Kidney (tissue), 14 donors: ENCODE data around the gene CPED1. TPM values are rescaled to one million over a fixed set of nuclear protein-coding genes. Genes with fewer than 3 reads are reported as not detected.

ENCODE experiments used
- DNase-seq, 5 donors: peaks; one replicate each; pipeline ENCODE4 v3.0.0-alpha.2; 2013 to 2020
- FAIRE-seq: peaks from 2 replicates; lab custom pipeline; 2012; peaks lifted over from hg19 to GRCh38; lab: Jason Lieb, UNC
- H3K27ac ChIP-seq, 2 donors: one replicate each; pipeline ENCODE4 v1.7.0; 2013; ENCODE audit warnings: low read depth in 2 of 2, low read length in 2 of 2, inconsistent platforms in 1 of 2
- H3K27me3 ChIP-seq: one replicate; pipeline ENCODE4 v1.7.1; 2013; ENCODE audit warnings: low read length, inconsistent platforms; ENCODE audit not compliant: control insufficient read depth, insufficient read depth
- H3K36me3 ChIP-seq, 3 donors: one replicate each; pipeline versions ENCODE4 v1.7.0 to v1.7.1; 2013; ENCODE audit warnings: low read length in 3 of 3, control low read depth in 1 of 3, inconsistent platforms in 1 of 3; ENCODE audit not compliant: insufficient read depth in 3 of 3, control insufficient read depth in 2 of 3
- H3K4me1 ChIP-seq, 3 donors: one replicate each; pipeline versions ENCODE4 v1.7.0 to v1.7.1; 2013; ENCODE audit warnings: low read length in 3 of 3, inconsistent platforms in 1 of 3, low read depth in 1 of 3; ENCODE audit not compliant: control insufficient read depth in 2 of 3, insufficient read depth in 2 of 3
- H3K4me3 ChIP-seq, 3 donors: one replicate each; pipeline versions ENCODE4 v1.7.0 to v1.8.1; 2013; ENCODE audit warnings: low read length in 3 of 3, control low read depth in 1 of 3, inconsistent platforms in 1 of 3
- H3K9ac ChIP-seq, 3 donors: one replicate each; pipeline versions ENCODE4 v1.7.0 to v1.7.1; 2013; ENCODE audit warnings: low read length in 3 of 3, control low read depth in 1 of 3, inconsistent platforms in 1 of 3
- H3K9me3 ChIP-seq, 3 donors: one replicate each; pipeline versions ENCODE4 v1.7.0 to v1.7.1; 2013; ENCODE audit warnings: low read length in 3 of 3, control low read depth in 1 of 3, inconsistent platforms in 1 of 3; ENCODE audit not compliant: control insufficient read depth in 2 of 3, insufficient read depth in 1 of 3
- CTCF ChIP-seq: IDR thresholded peaks from 3 replicates; pipeline ENCODE4 v1.5.1; 2012; ENCODE audit warnings: mild to moderate bottlenecking, moderate library complexity, borderline replicate concordance; ENCODE audit not compliant: insufficient read depth; ENCODE audit errors: extremely low read depth
- intact Hi-C: fragments of 100-400 bp; cut with DNase I; formaldehyde crosslinking; loops from one replicate; pipeline ENCODE4 v1.11.1; 2022
- polyA plus RNA-seq: library from polyadenylated mRNA; stranded (reverse); fragments of 350-450 nt; fragmentation: Illumina TruSeq; extraction: RNeasy Lipid Tissue Mini Kit (QIAGEN cat#74804); gene quantifications from one replicate; pipeline ENCODE4 v1.2.3, GENCODE V29; 2014; ENCODE audit warnings: low read depth, low replicate concordance; ENCODE audit not compliant: insufficient read depth
- total RNA-seq: library from RNA; stranded (reverse); fragmentation: NEBNext Ultra II Directional; extraction: Animal tissue kit (Norgen Biotek cat#: 25700); gene quantifications from one replicate; pipeline ENCODE4 v1.2.1, GENCODE V29; 2021
- donor health status: control.
- donor health status: control.
- donor health status: control.
- donor health status: control.
- donor health status: control.
- donor health status: DM: yes; HTN: yes; CAD: no.
- donor health status: Normal renal cell carcinoma (clear cell type).

CPED1 gene
- total and polyA plus RNA-seq, 2 donors from 2014 or later, result 2.9 to 16.9 TPM

DNA sequence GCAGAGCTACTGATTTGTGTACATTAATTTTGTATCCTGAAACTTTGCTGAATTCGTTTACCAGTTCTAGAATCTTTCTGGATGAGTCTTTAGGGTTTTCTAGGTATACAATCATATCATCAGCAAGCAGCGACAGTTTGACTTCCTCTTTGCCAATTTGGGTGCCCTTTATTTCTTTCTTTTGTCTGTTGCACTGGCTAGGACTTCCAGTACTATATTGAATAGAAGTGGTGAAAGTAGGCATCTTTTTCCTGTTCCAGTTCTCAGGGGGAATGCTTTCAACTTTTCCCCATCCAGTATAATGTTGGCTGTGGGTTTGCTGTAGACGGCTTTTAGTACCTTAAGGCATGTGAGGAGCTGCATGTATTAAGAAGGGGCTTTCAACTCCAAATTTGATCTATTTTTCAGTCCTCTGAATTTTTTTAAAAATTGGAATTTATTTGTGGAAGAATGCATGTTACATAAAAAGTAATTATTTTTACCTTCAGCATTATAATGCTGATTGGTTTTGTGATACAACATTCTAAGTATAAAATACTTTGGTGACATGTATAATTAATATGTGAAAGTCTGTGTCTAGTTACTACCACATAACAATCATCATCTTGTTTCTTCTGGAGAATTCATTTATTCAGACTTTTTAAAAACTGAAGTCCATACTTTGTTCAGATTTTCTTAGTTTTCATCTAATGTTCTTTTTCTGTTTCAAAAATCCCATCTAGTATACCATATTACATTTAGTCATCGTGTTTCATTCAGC lies 49.6 kb downstream of the CPED1 start:
- Histone ChIP-seq H3K9me3 (no peaks in the 10 kb centered on the region), H3K4me1 (peaks cover 0 to 2% (median 0%) of the 10 kb centered on the region in 3 donors), H3K27me3 (no peaks in the 10 kb centered on the region), H3K9ac (no peak overlapping the region), H3K36me3 (no peaks in the 10 kb centered on the region), H3K27ac (no peak overlapping the region), H3K4me3 (no peak overlapping the region)
- TF ChIP-seq CTCF, result no peak
- FAIRE-seq (no peak), DNase-seq (no peak)
- intact Hi-C loops, result no loop called here

DNA sequence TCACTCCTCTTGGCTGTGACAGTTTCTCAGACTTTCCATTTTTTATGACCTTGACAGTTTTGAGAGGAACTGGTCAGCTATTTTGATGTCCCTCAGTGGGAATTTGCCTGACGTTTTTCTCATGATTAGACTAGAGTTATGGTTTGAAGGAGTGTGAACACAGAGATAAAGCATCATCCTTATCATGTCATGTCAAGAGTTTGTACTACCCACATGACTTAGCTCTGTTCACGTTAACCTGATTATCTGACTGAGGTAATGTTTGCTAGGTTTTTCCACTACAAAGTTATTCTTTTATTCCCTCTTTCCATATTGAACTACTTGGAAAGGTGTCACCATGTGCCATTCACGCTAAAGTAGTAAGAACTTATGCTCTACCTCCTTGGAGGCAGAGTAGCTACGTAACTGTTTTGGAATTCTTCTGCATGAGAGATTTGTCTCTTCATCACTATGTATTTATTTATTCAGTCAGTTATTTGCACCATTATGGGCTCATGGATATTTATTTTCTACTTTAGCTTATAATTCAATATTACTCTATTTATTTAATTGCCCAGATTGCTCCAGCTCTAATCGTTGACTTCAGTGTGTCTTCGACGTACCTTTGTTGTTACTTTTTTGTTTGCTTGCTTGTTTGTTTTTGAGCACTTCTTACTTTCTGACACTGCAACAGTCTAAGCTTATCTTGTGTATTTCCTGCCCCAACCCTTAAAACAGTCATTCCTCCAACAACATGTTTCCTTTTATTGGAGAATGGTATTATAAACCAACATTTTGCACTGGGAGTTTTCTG lies 50.4 kb downstream of the CPED1 start:
- Histone ChIP-seq H3K36me3 (no peaks in the 10 kb centered on the region), H3K27me3 (no peaks in the 10 kb centered on the region), H3K27ac (no peak overlapping the region), H3K4me1 (peaks cover 0 to 2% (median 0%) of the 10 kb centered on the region in 3 donors), H3K9me3 (no peaks in the 10 kb centered on the region), H3K4me3 (no peak overlapping the region), H3K9ac (no peak overlapping the region)
- intact Hi-C loops, result no loop called here
- FAIRE-seq (no peak), DNase-seq (no peak)
- TF ChIP-seq CTCF, result no peak

DNA sequence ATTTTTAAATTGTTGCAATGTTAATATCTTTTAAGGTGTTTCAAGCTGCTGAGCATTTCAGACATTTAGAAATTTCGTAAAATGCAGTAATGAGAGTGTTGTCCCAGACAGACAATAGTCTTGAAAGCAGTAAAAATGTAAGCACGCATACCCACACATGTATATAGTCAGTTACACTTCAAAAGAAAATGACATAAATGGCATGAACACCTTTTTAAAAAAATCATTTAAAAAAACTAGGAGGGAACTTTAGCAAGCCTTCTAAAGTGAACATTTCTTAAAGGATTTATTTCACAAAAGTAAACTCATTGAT lies 51.0 kb downstream of the CPED1 start:
- peaks cover 0 to 2% (median 0%) of the 10 kb centered on the region in 3 donors for H3K4me1 ChIP-seq
- H3K9ac ChIP-seq, result no peak overlapping the region
- H3K36me3 ChIP-seq, result no peaks in the 10 kb centered on the region
- no peaks in the 10 kb centered on the region for H3K27me3 ChIP-seq
- intact Hi-C loops, result no loop called here
- FAIRE-seq, result no peak
- no peak for TF ChIP-seq CTCF
- DNase-seq, result no peak
- no peak overlapping the region for H3K27ac ChIP-seq
- no peak overlapping the region for H3K4me3 ChIP-seq
- H3K9me3 ChIP-seq, result no peaks in the 10 kb centered on the region
